ENCODE data around the gene TXNDC11. TPM values are rescaled to one million over a fixed set of nuclear protein-coding genes. Genes with fewer than 3 reads are reported as not detected.

TXNDC11 gene
- total RNA-seq, 1 experiment from 2014 or later = 30.9 TPM

DNA sequence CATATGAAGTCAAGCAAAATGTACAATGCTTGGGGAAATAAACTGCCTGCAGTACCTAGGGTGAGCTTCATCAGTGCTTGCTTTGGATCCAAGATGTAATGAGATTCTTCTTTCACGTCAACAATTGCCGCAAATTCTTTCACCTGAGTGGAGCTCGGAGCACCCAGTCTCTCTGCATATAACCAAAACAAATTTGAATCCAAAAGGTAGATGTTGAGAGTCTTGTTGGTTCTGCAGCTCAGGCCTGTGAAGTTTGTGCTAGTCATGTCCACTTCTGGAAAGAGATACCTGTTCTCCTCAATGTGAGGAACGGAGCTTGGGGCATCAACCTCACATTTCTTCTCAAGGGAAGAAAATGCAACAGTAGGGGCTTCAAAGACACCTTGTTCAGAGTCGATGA lies 51.4 kb downstream of the TXNDC11 start:
- Histone ChIP-seq H4K20me1 (ENCODE audit: insufficient read depth) (peaks cover 19% of the 10 kb centered on the region), H3K9me3 (ENCODE audit: insufficient read depth, low read depth) (no peaks in the 10 kb centered on the region), H3K4me3 (no peak overlapping the region), H3K27me3 (ENCODE audit: insufficient read depth, low read depth) (no peaks in the 10 kb centered on the region), H3K36me3 (ENCODE audit: low read depth) (peaks cover 19% of the 10 kb centered on the region), H2AFZ (no peak overlapping the region), H3K4me2 (no peak overlapping the region), H3K4me1 (replicated peaks; ENCODE audit: insufficient read depth) (peaks cover 11% of the 10 kb centered on the region), H3K79me2 (ENCODE audit: low read depth) (no peaks in the 10 kb centered on the region), H3K9me2 (ENCODE audit: insufficient read depth) (no peaks in the 10 kb centered on the region), H3K27ac (no peak overlapping the region), H3F3A (ENCODE audit: insufficient read depth, low read depth) (0 out of 2 replicates have a peak, but pooled peaks cover 14% of the 10 kb centered on the region)
- BruUV-seq (replicated peaks) = no TSS peak
- TF ChIP-seq, protein P1, sequence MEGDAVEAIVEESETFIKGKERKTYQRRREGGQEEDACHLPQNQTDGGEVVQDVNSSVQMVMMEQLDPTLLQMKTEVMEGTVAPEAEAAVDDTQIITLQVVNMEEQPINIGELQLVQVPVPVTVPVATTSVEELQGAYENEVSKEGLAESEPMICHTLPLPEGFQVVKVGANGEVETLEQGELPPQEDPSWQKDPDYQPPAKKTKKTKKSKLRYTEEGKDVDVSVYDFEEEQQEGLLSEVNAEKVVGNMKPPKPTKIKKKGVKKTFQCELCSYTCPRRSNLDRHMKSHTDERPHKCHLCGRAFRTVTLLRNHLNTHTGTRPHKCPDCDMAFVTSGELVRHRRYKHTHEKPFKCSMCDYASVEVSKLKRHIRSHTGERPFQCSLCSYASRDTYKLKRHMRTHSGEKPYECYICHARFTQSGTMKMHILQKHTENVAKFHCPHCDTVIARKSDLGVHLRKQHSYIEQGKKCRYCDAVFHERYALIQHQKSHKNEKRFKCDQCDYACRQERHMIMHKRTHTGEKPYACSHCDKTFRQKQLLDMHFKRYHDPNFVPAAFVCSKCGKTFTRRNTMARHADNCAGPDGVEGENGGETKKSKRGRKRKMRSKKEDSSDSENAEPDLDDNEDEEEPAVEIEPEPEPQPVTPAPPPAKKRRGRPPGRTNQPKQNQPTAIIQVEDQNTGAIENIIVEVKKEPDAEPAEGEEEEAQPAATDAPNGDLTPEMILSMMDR (conservative IDR thresholded peaks at IDR 0.05) = no peak
- no peak for TF ChIP-seq EZH2 (IDR thresholded peaks at IDR 0.05; ENCODE audit: low read depth)
- CTCF ChIA-PET = no interaction called here
- intact Hi-C loops (cut with micrococcal nuclease; ENCODE audit: unreplicated experiment) = no loop called here
- POLR2A ChIA-PET (ENCODE audit: unreplicated experiment) = no interaction called here
- DNase-seq = no peak

DNA sequence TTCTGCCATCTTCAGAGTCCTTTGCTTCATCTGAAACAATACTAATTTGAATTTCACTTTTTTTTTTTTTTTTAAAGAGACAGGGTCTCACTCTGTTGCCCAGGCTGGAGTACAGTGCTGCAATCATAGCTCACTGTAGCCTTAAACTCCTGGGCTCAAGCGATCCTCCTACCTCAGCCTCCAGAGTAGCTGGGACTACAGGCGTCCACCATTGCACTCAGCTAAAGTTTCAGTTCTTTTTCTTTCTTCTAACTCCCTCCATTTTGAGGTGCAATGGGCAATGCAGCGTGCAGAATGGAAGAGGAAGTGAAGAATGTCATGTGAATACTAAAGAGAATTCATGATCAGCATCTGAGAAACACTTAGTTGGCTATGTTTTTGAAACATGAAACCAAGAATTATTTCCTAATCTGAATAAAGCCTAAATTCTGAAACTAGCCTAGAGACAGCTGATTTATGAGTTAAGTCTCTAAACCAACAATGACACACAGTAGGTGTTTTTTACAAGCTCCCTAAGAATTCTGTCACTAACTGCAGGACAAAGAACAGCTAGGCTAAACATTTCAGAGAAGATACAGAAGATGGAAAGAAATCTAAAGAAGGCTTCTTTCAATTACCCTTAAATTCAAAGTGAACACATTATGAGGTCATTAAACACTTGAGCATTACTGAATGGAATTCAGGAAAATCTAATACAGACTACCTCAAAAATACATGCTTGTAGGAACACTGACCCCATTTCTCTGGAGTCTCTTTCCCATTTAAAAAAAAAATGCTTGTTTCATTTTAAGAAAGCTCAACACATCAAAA lies 53.4 kb downstream of the TXNDC11 start:
- Histone ChIP-seq H4K20me1 (ENCODE audit: insufficient read depth) (peaks cover 19% of the 10 kb centered on the region), H3K27ac (no peak overlapping the region), H3K27me3 (ENCODE audit: insufficient read depth, low read depth) (no peaks in the 10 kb centered on the region), H2AFZ (no peak overlapping the region), H3K36me3 (ENCODE audit: low read depth) (peaks cover 31% of the 10 kb centered on the region), H3F3A (ENCODE audit: insufficient read depth, low read depth) (0 out of 2 replicates have a peak, but pooled peaks cover 14% of the 10 kb centered on the region), H3K9me2 (ENCODE audit: insufficient read depth) (no peaks in the 10 kb centered on the region), H3K4me3 (no peak overlapping the region), H3K4me2 (no peak overlapping the region), H3K9me3 (ENCODE audit: insufficient read depth, low read depth) (no peaks in the 10 kb centered on the region), H3K4me1 (replicated peaks; ENCODE audit: insufficient read depth) (peaks cover 11% of the 10 kb centered on the region), H3K79me2 (ENCODE audit: low read depth) (no peaks in the 10 kb centered on the region)
- TF ChIP-seq, protein P1 (conservative IDR thresholded peaks at IDR 0.05) = no peak
- no peak for TF ChIP-seq EZH2 (IDR thresholded peaks at IDR 0.05; ENCODE audit: low read depth)
- intact Hi-C loops (cut with micrococcal nuclease; ENCODE audit: unreplicated experiment) = no loop called here
- CTCF ChIA-PET = interaction anchor here (0.8 kb wide), 1 partner anchor 221 kb away, joined by 3 read pairs; no protein-coding TSS in a partner anchor
- POLR2A ChIA-PET (ENCODE audit: unreplicated experiment) = interaction anchor here (0.7 kb wide), 1 partner anchor 131 kb away, joined by 12 read pairs; no protein-coding TSS in a partner anchor
- DNase-seq = no peak
- BruUV-seq (replicated peaks) = no TSS peak

DNA sequence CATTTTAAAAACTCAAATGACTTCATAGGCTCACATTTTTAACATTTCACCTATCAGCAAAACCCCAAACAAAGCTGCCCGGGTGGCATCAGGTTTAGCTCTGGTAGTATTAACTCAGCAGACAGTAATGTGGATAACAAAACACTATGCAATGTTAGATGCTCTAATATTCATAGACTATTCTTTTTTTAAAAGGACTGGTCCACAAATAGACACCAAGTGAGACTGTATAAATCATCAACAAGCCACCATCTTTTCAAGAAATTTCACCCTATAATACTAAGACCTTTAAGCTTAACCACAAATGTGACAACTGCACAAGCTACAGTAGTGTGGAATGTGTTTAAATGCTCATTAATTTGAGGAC lies 54.2 kb downstream of the TXNDC11 start:
- no peaks in the 10 kb centered on the region for H3K9me2 ChIP-seq (ENCODE audit: insufficient read depth)
- no peak overlapping the region for H3K4me2 ChIP-seq
- CTCF ChIA-PET = interaction anchor here (0.6 kb wide), 1 partner anchor 26 kb away, joined by 3 read pairs; no protein-coding TSS in a partner anchor
- TF ChIP-seq, protein P1 (conservative IDR thresholded peaks at IDR 0.05) = no peak
- no peak for TF ChIP-seq EZH2 (IDR thresholded peaks at IDR 0.05; ENCODE audit: low read depth)
- H3K36me3 ChIP-seq (ENCODE audit: low read depth) = peaks cover 31% of the 10 kb centered on the region
- no peaks in the 10 kb centered on the region for H3K79me2 ChIP-seq (ENCODE audit: low read depth)
- no peak overlapping the region for H2AFZ ChIP-seq
- peaks cover 11% of the 10 kb centered on the region for H3K4me1 ChIP-seq (replicated peaks; ENCODE audit: insufficient read depth)
- intact Hi-C loops (cut with micrococcal nuclease; ENCODE audit: unreplicated experiment) = no loop called here
- no peak overlapping the region for H3K27ac ChIP-seq
- no peak overlapping the region for H3K4me3 ChIP-seq
- H4K20me1 ChIP-seq (ENCODE audit: insufficient read depth) = peaks cover 19% of the 10 kb centered on the region
- DNase-seq = no peak
- POLR2A ChIA-PET (ENCODE audit: unreplicated experiment) = interaction anchor here (0.7 kb wide), 1 partner anchor 131 kb away, joined by 12 read pairs; no protein-coding TSS in a partner anchor
- BruUV-seq (replicated peaks) = no TSS peak
- H3K27me3 ChIP-seq (ENCODE audit: insufficient read depth, low read depth) = no peaks in the 10 kb centered on the region
- H3K9me3 ChIP-seq (ENCODE audit: insufficient read depth, low read depth) = no peaks in the 10 kb centered on the region
- H3F3A ChIP-seq (ENCODE audit: insufficient read depth, low read depth) = 0 out of 2 replicates have a peak, but pooled peaks cover 14% of the 10 kb centered on the region

All from PC-9 (cell line).